ENCODE results near the gene FSTL3. TPM values are rescaled to one million over a fixed set of nuclear protein-coding genes. Genes with fewer than 3 reads are reported as not detected.

FSTL3 gene
- total and polyA plus RNA-seq, 2 of the 8 experiments (the other 6 are each of a cell fraction or from before 2014, with no cell fraction given), result 8.1 to 11.8 TPM

GRCh38 chr19:655691-656090 is 20.5 kb upstream of the FSTL3 start:
- H3K18ac ChIP-seq (ENCODE audit: extremely low read depth, low read length), result no peak overlapping the region
- no peaks in the 10 kb centered on the region for H3K9me3 ChIP-seq (ENCODE audit: insufficient read depth in 2 of 2, low read depth in 1 of 2, low read length in 1 of 2)
- DNase-seq (ENCODE audit: low read depth in 1 of 2, low spot score in 2 of 2) (no peak), FAIRE-seq (no peak)
- H3K4ac ChIP-seq (replicated peaks; ENCODE audit: insufficient read length, low read depth, low read length), result no peak overlapping the region
- H3K14ac ChIP-seq (ENCODE audit: insufficient read length), result no peak overlapping the region
- peak overlapping the region; percentile 35; the same call in 1 of the 2 replicates for H2BK5ac ChIP-seq (ENCODE audit: low read depth, low read length)
- ChIA-PET CTCF (ENCODE audit: partially characterized antibody) (interaction anchor here (0.8 to 1.9 kb wide), 4 partner anchors 27 to 61 kb away, joined by 3 to 10 read pairs (median 4); no protein-coding TSS in a partner anchor), POLR2A (ENCODE audit: partially characterized antibody) (interaction anchor here (0.9 to 2.0 kb wide), 4 partner anchors 8 to 614 kb away, joined by 3 to 9 read pairs (median 3); no protein-coding TSS in a partner anchor)
- H2AFZ ChIP-seq (ENCODE audit: low read length), result no peak overlapping the region
- no peak overlapping the region for H3K4me2 ChIP-seq (ENCODE audit: insufficient read depth in 1 of 2, low read depth in 2 of 2, low read length in 2 of 2)
- no peak overlapping the region for H3K9ac ChIP-seq (replicated peaks in 1 of 4; ENCODE audit: extremely low read depth in 1 of 4, low read depth in 3 of 4, low read length in 3 of 4)
- H3K23ac ChIP-seq (ENCODE audit: insufficient read length), result no peak overlapping the region
- H3K56ac ChIP-seq (replicated peaks; ENCODE audit: insufficient read length, low read depth, low read length), result peak overlapping the region; percentile 19
- no peak overlapping the region for H2BK12ac ChIP-seq (ENCODE audit: low read depth, low read length)
- peaks cover 53 to 57% of the 10 kb centered on the region in 2 experiments for H4K20me1 ChIP-seq (replicated peaks in 1 of 2; ENCODE audit: control insufficient read depth in 1 of 2, insufficient read depth in 2 of 2, low read length in 2 of 2)
- no peak overlapping the region for H2BK15ac ChIP-seq (ENCODE audit: low read length)
- no peaks in the 10 kb centered on the region for H3K27me3 ChIP-seq (replicated peaks in 1 of 4; ENCODE audit: control insufficient read depth in 3 of 4, extremely low read depth in 1 of 4, insufficient read depth in 3 of 4, low read length in 3 of 4)
- 92% methylated on average over 17 of the region's 17 CpGs; no CpG with 5 or more reads in 1 of the 2 experiments for WGBS, 2 experiments (ENCODE audit: extremely low coverage in 1 of 2, insufficient coverage in 1 of 2, insufficient read length in 1 of 2, insufficient replicate concordance in 2 of 2, low coverage in 1 of 2, low lambda C conversion rate in 2 of 2, missing lambda C conversion rate in 1 of 2)
- H3K79me2 ChIP-seq (ENCODE audit: control insufficient read depth in 1 of 2, insufficient read depth in 2 of 2, low read length in 2 of 2), result peaks cover 42 to 85% of the 10 kb centered on the region in 2 experiments
- H2BK120ac ChIP-seq (replicated peaks; ENCODE audit: low read depth, low read length), result no peak overlapping the region
- H3K23me2 ChIP-seq (ENCODE audit: low read depth, low read length), result no peaks in the 10 kb centered on the region
- H2BK20ac ChIP-seq (ENCODE audit: low read length), result no peak overlapping the region
- no peak overlapping the region for H3K27ac ChIP-seq (ENCODE audit: low read depth, low read length)
- H3K79me1 ChIP-seq (ENCODE audit: low read depth, low read length), result peaks cover 18% of the 10 kb centered on the region
- H3K4me3 ChIP-seq (ENCODE audit: extremely low read depth in 1 of 4, insufficient read depth in 2 of 4, low read depth in 3 of 4, low read length in 4 of 4), result no peak overlapping the region
- H4K8ac ChIP-seq (ENCODE audit: extremely low read depth, insufficient read depth, low read length), result no peak overlapping the region
- H4K5ac ChIP-seq (ENCODE audit: insufficient read length, low read depth, low read length), result no peak overlapping the region
- peaks cover 2 to 26% (median 4%) of the 10 kb centered on the region in 4 experiments; a peak in 6 of 8 replicates for H3K36me3 ChIP-seq (ENCODE audit: control insufficient read depth in 2 of 4, insufficient read depth in 4 of 4, low read length in 3 of 4)
- H3K4me1 ChIP-seq (replicated peaks in 1 of 4; ENCODE audit: control insufficient read depth in 3 of 4, insufficient read depth in 4 of 4, low read length in 3 of 4), result peaks cover 0 to 2% (median 0%) of the 10 kb centered on the region in 4 experiments; a peak in 3 of 7 replicates
- no peak overlapping the region for H4K91ac ChIP-seq (replicated peaks; ENCODE audit: insufficient read length, low read length)
- H2AK5ac ChIP-seq (ENCODE audit: low read depth, low read length), result no peak overlapping the region
- no peak for TF ChIP-seq RNF2 (IDR thresholded peaks at IDR 0.05; ENCODE audit: borderline replicate concordance, low read depth, low read length, missing control alignments, poor library complexity, severe bottlenecking)
- TF ChIP-seq KDM5A (IDR thresholded peaks at IDR 0.05; ENCODE audit: low read length), result no peak
- no peak for TF ChIP-seq GABPA (IDR thresholded peaks at IDR 0.05; ENCODE audit: borderline replicate concordance, insufficient read depth, low read length)
- TF ChIP-seq CHD1 (IDR thresholded peaks at IDR 0.05; ENCODE audit: low read depth, low read length), result no peak
- no peak for TF ChIP-seq RFX5 (IDR thresholded peaks at IDR 0.05; ENCODE audit: borderline replicate concordance, low read depth, low read length)
- no peak for TF ChIP-seq TEAD4 (IDR thresholded peaks at IDR 0.05; ENCODE audit: low read depth, low read length)
- TF ChIP-seq FOSL1 (IDR thresholded peaks at IDR 0.05; ENCODE audit: insufficient read depth, low read depth, low read length), result no peak
- TF ChIP-seq USF2 (IDR thresholded peaks at IDR 0.05; ENCODE audit: low read length), result no peak
- TF ChIP-seq JUN (IDR thresholded peaks at IDR 0.05; ENCODE audit: low read depth, low read length), result no peak
- no peak for TF ChIP-seq TCF12 (IDR thresholded peaks at IDR 0.05; ENCODE audit: low read depth, low read length)
- no peak for TF ChIP-seq ASH2L (IDR thresholded peaks at IDR 0.05; ENCODE audit: low read length)
- TF ChIP-seq ATF3 (IDR thresholded peaks at IDR 0.05; ENCODE audit: insufficient read depth, low read depth, low read length), result no peak
